Measurements from ENCODE around the gene MGMT. TPM values are rescaled to one million over a fixed set of nuclear protein-coding genes. Genes with fewer than 3 reads are reported as not detected.

Gene MGMT
- polyA plus RNA-seq, 3 donors, result 9.5 to 23.5 (median 17.5) TPM

DNA sequence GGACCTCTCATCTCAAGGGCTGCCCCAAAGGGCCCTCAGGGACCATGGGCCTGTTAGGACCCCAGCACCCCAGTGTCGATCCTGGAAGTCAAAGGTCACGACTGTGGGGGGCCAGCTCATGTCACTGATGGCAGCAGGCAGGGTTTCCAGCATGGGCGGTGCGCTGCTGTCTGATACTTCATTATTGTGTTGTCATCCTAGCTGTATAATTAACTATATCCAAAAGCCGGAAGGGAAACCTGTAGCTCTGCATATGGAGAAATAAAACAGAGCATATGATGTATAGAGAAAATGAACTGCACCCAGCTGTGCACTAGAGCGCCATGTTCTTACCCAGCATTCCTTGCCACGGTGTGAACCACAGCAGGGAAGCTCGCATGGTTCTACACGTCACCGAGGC is 300.7 kb downstream of the MGMT start:
- H3K27ac Mint-ChIP-seq, result no peak overlapping the region
- Histone ChIP-seq H3K9ac (ENCODE audit: insufficient read depth, low read length, poor library complexity, severe bottlenecking) (no peak overlapping the region), H3K36me3 (replicated peaks in 1 of 2; ENCODE audit: control insufficient read depth in 1 of 2, insufficient read depth in 2 of 2, low read length in 2 of 2) (no peaks in the 10 kb centered on the region), H3K9me3 (replicated peaks in 1 of 2; ENCODE audit: control insufficient read depth in 1 of 2, insufficient read depth in 1 of 2, low read length in 2 of 2) (no peaks in the 10 kb centered on the region), H3K4me2 (replicated peaks; ENCODE audit: extremely low read depth, low read length, poor library complexity, severe bottlenecking) (no peak overlapping the region), H2AFZ (ENCODE audit: insufficient read depth, low read depth, low read length, poor library complexity, severe bottlenecking) (no peak overlapping the region), H3K27me3 (ENCODE audit: control insufficient read depth in 2 of 2, insufficient read depth in 2 of 2, low read length in 2 of 2) (no peaks in the 10 kb centered on the region), H4K20me1 (ENCODE audit: insufficient read depth, low read length) (no peaks in the 10 kb centered on the region), H3K4me3 (replicated peaks in 1 of 3; ENCODE audit: low read depth in 2 of 3, low read length in 3 of 3) (no peak overlapping the region), H3K27ac (ENCODE audit: low read depth in 1 of 2, low read length in 2 of 2) (no peak overlapping the region), H3K4me1 (ENCODE audit: control insufficient read depth in 1 of 2, insufficient read depth in 2 of 2, low read length in 2 of 2) (no peaks in the 10 kb centered on the region), H3K79me2 (ENCODE audit: insufficient read depth, low read length) (no peaks in the 10 kb centered on the region)
- peaks cover 2% of the 10 kb centered on the region in 2 donors for H3K36me3 Mint-ChIP-seq
- intact Hi-C loops (cut with micrococcal nuclease), result no loop called here
- 96% methylated on average over 4 of the region's 10 CpGs for WGBS (ENCODE audit: insufficient coverage)
- H3K4me3 Mint-ChIP-seq, result no peak overlapping the region
- peaks cover 0 to 2% (median 0%) of the 10 kb centered on the region in 3 donors for H3K27me3 Mint-ChIP-seq (ENCODE audit: low read depth in 3 of 3)
- H3K9me3 Mint-ChIP-seq, result peaks cover 0 to 1% (median 0%) of the 10 kb centered on the region in 7 donors
- TF ChIP-seq CTCF (IDR thresholded peaks at IDR 0.05), result no peak
- no peak for DNase-seq
- H3K4me1 Mint-ChIP-seq, result peaks cover 8% of the 10 kb centered on the region

DNA sequence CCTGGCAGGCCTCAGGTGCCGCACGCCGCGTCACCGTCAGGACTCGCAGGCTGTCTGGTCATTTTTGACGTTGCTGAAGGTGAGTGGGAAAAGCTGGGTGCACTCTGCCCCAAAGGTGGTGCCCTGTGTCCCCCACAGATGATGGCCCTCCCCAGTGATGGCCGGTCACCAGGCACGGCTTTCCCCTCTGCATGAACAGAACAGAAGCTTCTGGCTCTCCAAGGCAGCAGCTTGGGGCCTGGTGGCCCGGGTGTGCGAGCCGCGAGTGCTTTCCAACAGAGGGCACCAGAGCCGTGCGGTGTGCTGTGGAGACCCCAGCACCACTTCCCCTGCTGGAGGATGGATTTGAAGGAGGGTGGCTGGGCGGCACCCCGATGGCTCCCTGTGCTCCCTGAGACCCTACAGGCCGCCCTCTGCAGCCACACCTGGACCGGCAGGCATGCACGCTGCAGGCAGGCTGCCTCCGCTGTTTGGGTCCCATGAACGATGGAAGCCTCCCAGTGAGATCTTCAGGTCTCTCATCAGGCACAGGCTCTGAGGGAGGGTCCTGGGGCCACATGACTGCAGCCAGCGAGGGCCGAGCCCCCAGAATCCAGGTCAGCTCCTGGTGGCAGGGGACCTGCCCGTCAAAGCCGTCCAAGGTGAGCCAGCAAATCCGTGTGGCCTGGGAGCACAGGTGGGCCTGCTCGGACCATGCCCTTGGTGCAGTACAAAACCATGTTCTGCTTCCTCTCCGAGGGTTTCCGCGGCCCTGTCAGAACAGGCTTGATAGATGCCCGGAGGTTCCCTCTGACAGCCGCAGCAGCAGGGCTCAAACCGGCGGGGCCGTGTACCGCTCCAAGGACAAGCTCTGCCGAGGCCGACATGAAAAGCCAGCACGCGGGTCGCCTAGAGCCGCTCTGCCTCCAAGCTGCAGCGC is 301.7 kb downstream of the MGMT start:
- H3K27ac ChIP-seq (ENCODE audit: low read depth in 1 of 2, low read length in 2 of 2), result no peak overlapping the region
- H3K27ac Mint-ChIP-seq, result peak overlapping the region in 1 of 7 donors; percentile 15
- H3K4me3 ChIP-seq (replicated peaks in 1 of 3; ENCODE audit: low read depth in 2 of 3, low read length in 3 of 3), result no peak overlapping the region
- no peak overlapping the region for H3K4me2 ChIP-seq (replicated peaks; ENCODE audit: extremely low read depth, low read length, poor library complexity, severe bottlenecking)
- H3K9ac ChIP-seq (ENCODE audit: insufficient read depth, low read length, poor library complexity, severe bottlenecking), result no peak overlapping the region
- DNase-seq, result no peak
- H3K9me3 ChIP-seq (replicated peaks in 1 of 2; ENCODE audit: control insufficient read depth in 1 of 2, insufficient read depth in 1 of 2, low read length in 2 of 2), result no peaks in the 10 kb centered on the region
- H3K4me1 ChIP-seq (ENCODE audit: control insufficient read depth in 1 of 2, insufficient read depth in 2 of 2, low read length in 2 of 2), result no peaks in the 10 kb centered on the region
- H3K36me3 Mint-ChIP-seq, result peaks cover 2% of the 10 kb centered on the region in 2 donors
- TF ChIP-seq CTCF (IDR thresholded peaks at IDR 0.05), result no peak
- H3K4me1 Mint-ChIP-seq, result peaks cover 8% of the 10 kb centered on the region
- H4K20me1 ChIP-seq (ENCODE audit: insufficient read depth, low read length), result no peaks in the 10 kb centered on the region
- no peaks in the 10 kb centered on the region for H3K79me2 ChIP-seq (ENCODE audit: insufficient read depth, low read length)
- H3K36me3 ChIP-seq (replicated peaks in 1 of 2; ENCODE audit: control insufficient read depth in 1 of 2, insufficient read depth in 2 of 2, low read length in 2 of 2), result no peaks in the 10 kb centered on the region
- no peak overlapping the region for H3K4me3 Mint-ChIP-seq
- no peaks in the 10 kb centered on the region for H3K27me3 ChIP-seq (ENCODE audit: control insufficient read depth in 2 of 2, insufficient read depth in 2 of 2, low read length in 2 of 2)
- H3K9me3 Mint-ChIP-seq, result peaks cover 0 to 2% (median 0%) of the 10 kb centered on the region in 7 donors
- peaks cover 0 to 2% (median 0%) of the 10 kb centered on the region in 3 donors for H3K27me3 Mint-ChIP-seq (ENCODE audit: low read depth in 3 of 3)
- 82% methylated on average over 33 of the region's 44 CpGs for WGBS (ENCODE audit: insufficient coverage)
- no peak overlapping the region for H2AFZ ChIP-seq (ENCODE audit: insufficient read depth, low read depth, low read length, poor library complexity, severe bottlenecking)
- intact Hi-C loops (cut with micrococcal nuclease), result no loop called here

Measured in CD14-positive monocyte (primary cell).